Upper lobe of left lung (tissue), 6 donors: ENCODE data around the gene ADSL. TPM values are rescaled to one million over a fixed set of nuclear protein-coding genes. Genes with fewer than 3 reads are reported as not detected.

Source experiments
- ATAC-seq, 2 donors: fragments of 200-7000 bp; cut with Tn5 transposase; one replicate each; pipeline ENCODE4 v1.9.1; 2022; ENCODE audit warnings: mild to moderate bottlenecking in 2 of 2, moderate library complexity in 2 of 2; ENCODE audit not compliant: low FRiP score in 2 of 2
- DNase-seq, 2 donors: peaks; one replicate each; pipeline ENCODE4 v3.0.0-alpha.2; 2019 to 2020
- H3K27ac ChIP-seq, 4 donors: fragments of 200-600 bp; sonication (generic); one replicate each; pipeline ENCODE4 v1.5.1; 2016 to 2019
- H3K27me3 ChIP-seq, 4 donors: fragments of 200-600 bp; sonication (generic); one replicate each; pipeline ENCODE4 v1.5.1; 2017 to 2019
- H3K36me3 ChIP-seq, 4 donors: fragments of 200-600 bp; sonication (generic); one replicate each; pipeline ENCODE4 v1.5.1; 2016 to 2019
- H3K4me1 ChIP-seq, 4 donors: fragments of 200-600 bp; sonication (generic); one replicate each; pipeline ENCODE4 v1.5.1; 2018 to 2019
- H3K4me3 ChIP-seq, 4 donors: fragments of 200-600 bp; sonication (generic); one replicate each; pipeline ENCODE4 v1.5.1; 2017 to 2019; ENCODE audit warnings: mild to moderate bottlenecking in 2 of 4, moderate library complexity in 1 of 4
- H3K9me3 ChIP-seq, 4 donors: fragments of 200-600 bp; sonication (generic); one replicate each; pipeline ENCODE4 v1.5.1; 2018 to 2019
- CTCF ChIP-seq, 6 experiments: fragments of 450-650 bp in 4 of 6; fragments of 200-600 bp in 2 of 6; sonication (generic) in 2 of 6; IDR thresholded peaks; one replicate each; pipeline ENCODE4 v1.5.1; 2016 to 2019; ENCODE audit warnings: antibody characterized with exemption in 6 of 6
- EP300 ChIP-seq, 4 donors: sonication (generic); formaldehyde crosslinking; IDR thresholded peaks; one replicate each; pipeline ENCODE4 v1.5.1; 2017; ENCODE audit warnings: antibody characterized with exemption in 4 of 4, control low read depth in 2 of 4
- POLR2A ChIP-seq, 4 donors: fragments of 450-650 bp; IDR thresholded peaks; one replicate each; pipeline ENCODE4 v1.5.1; 2016 to 2017; ENCODE audit warnings: antibody characterized with exemption in 4 of 4, mild to moderate bottlenecking in 2 of 4
- POLR2AphosphoS5 ChIP-seq, 2 donors: sonication (generic); formaldehyde crosslinking; IDR thresholded peaks; one replicate each; pipeline ENCODE4 v1.5.1; 2017; ENCODE audit warnings: antibody characterized with exemption in 2 of 2
- WGBS, 2 donors: methylation state at CpG; one replicate each; pipeline ENCODE4 v1.1.5; 2017 to 2018; 5-methylcytosine and 5-hydroxymethylcytosine counted together
- total RNA-seq, 6 donors: library from RNA; depleted of rRNA in 4 of 6; stranded (reverse); fragments of >200 nt in 4 of 6; gene quantifications; one replicate each; pipeline versions ENCODE4 v1.1.0 to v1.2.1, GENCODE V29; 2016 to 2021
- donor health status: DM: no; HTN: no; CAD: no; lungs with moderate emphysema.
- donor health status: DM: no; HTN: yes; CAD: no; lungs with severe emphysema.

ADSL gene
- total RNA-seq, 6 donors from 2014 or later, result 17.5 to 80.3 (median 37.9) TPM

DNA sequence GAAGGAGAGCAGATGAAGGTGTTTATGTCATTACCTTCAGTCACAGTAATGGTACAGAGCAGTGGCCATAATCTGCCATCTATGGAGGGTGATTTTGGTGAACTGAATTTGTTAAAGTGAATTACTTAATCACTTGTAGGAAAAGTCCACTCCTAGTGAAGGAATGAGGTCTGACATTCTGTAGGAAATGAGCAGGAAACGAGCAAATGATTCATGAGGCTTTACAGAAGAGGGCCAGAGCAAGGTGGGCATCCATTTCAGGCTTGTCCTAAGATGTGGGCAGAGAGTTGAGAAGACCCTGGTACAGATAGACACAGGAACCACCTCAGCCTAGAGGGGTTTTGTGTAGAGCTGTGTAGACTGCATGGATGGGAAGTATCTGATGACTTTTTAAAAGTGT is 18.1 kb downstream of the ADSL start:
- ATAC-seq (no peak), DNase-seq (no peak)
- H3K27ac ChIP-seq, result no peak overlapping the region
- WGBS, 2 donors, result 82 to 89% methylated on average over 1 of the region's 1 CpG
- H3K9me3 ChIP-seq, result no peaks in the 10 kb centered on the region
- no peaks in the 10 kb centered on the region for H3K4me1 ChIP-seq
- no peak overlapping the region for H3K4me3 ChIP-seq
- H3K36me3 ChIP-seq, result peaks cover 30 to 92% (median 68%) of the 10 kb centered on the region in 4 donors
- no peaks in the 10 kb centered on the region for H3K27me3 ChIP-seq
- TF ChIP-seq POLR2AphosphoS5 (IDR thresholded peaks at IDR 0.05), result no peak
- TF ChIP-seq CTCF (IDR thresholded peaks at IDR 0.05), result no peak

GRCh38 chr22:40366068-40366467 is 19.8 kb downstream of the ADSL start:
- no peak overlapping the region for H3K27ac ChIP-seq
- TF ChIP-seq CTCF (IDR thresholded peaks at IDR 0.05) (no peak), POLR2AphosphoS5 (IDR thresholded peaks at IDR 0.05) (no peak), POLR2A (IDR thresholded peaks at IDR 0.05) (no peak), EP300 (IDR thresholded peaks at IDR 0.05) (no peak)
- 96 to 100% methylated on average over 2 of the region's 2 CpGs for whole genome bisulfite sequencing, 2 donors
- no peaks in the 10 kb centered on the region for H3K27me3 ChIP-seq
- H3K4me3 ChIP-seq, result no peak overlapping the region
- H3K36me3 ChIP-seq, result peaks cover 27 to 76% (median 53%) of the 10 kb centered on the region in 4 donors
- DNase-seq (no peak), ATAC-seq (no peak)
- no peaks in the 10 kb centered on the region for H3K9me3 ChIP-seq
- peaks cover 0 to 5% (median under 1%) of the 10 kb centered on the region in 4 donors for H3K4me1 ChIP-seq

DNA sequence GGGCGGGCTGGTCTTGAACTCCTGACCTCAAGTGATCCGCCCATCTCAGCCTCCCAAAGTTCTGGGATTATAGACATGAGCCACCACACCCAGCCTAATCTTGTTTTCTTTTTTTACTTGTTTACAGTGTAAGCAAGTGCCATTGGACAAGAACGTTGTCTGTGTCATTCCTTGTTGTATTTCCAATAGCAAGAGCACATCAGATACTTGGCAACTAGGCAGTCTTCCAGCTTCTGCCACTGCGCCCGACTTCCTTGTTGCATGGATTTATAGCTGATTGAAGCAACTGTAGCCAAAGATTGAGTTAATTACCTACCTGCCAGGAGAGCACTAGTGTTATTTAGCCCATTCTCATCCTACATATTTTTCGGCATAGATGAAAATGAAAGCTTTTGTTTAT is 21.0 kb downstream of the ADSL start:
- WGBS, 2 donors, result 76 to 81% methylated on average over 6 of the region's 6 CpGs

GRCh38 chr22:40368016-40368415 is 21.7 kb downstream of the ADSL start:
- H3K36me3 ChIP-seq, result peaks cover 13 to 59% (median 33%) of the 10 kb centered on the region in 4 donors
- peaks cover 14 to 21% (median 17%) of the 10 kb centered on the region in 4 donors for H3K4me1 ChIP-seq
- 86 to 94% methylated on average over 6 of the region's 6 CpGs for WGBS, 2 donors
- no peaks in the 10 kb centered on the region for H3K27me3 ChIP-seq
- ATAC-seq (no peak), DNase-seq (no peak)
- no peaks in the 10 kb centered on the region for H3K9me3 ChIP-seq
- no peak overlapping the region for H3K4me3 ChIP-seq
- no peak overlapping the region for H3K27ac ChIP-seq
- TF ChIP-seq CTCF (IDR thresholded peaks at IDR 0.05) (no peak), POLR2A (IDR thresholded peaks at IDR 0.05) (no peak), EP300 (IDR thresholded peaks at IDR 0.05) (no peak), POLR2AphosphoS5 (IDR thresholded peaks at IDR 0.05) (no peak)

More for the DNA sequence above, 21.0 kb downstream of the ADSL start:
- H3K9me3 ChIP-seq, result no peaks in the 10 kb centered on the region
- peaks cover 8 to 14% (median 10%) of the 10 kb centered on the region in 4 donors for H3K4me1 ChIP-seq
- ATAC-seq (no peak), DNase-seq (no peak)
- H3K4me3 ChIP-seq, result no peak overlapping the region
- no peaks in the 10 kb centered on the region for H3K27me3 ChIP-seq
- H3K36me3 ChIP-seq, result peaks cover 14 to 63% (median 40%) of the 10 kb centered on the region in 4 donors
- TF ChIP-seq POLR2AphosphoS5 (IDR thresholded peaks at IDR 0.05), result no peak
- TF ChIP-seq CTCF (IDR thresholded peaks at IDR 0.05), result no peak
- TF ChIP-seq EP300 (IDR thresholded peaks at IDR 0.05), result no peak
- TF ChIP-seq POLR2A (IDR thresholded peaks at IDR 0.05), result no peak
- H3K27ac ChIP-seq, result no peak overlapping the region

GRCh38 chr22:40368836-40369235 is 22.5 kb downstream of the ADSL start:
- WGBS, 2 donors, result 81 to 84% methylated on average over 3 of the region's 3 CpGs
- Histone ChIP-seq H3K9me3 (no peaks in the 10 kb centered on the region), H3K27ac (no peak overlapping the region), H3K27me3 (no peaks in the 10 kb centered on the region), H3K36me3 (peaks cover 13 to 53% (median 27%) of the 10 kb centered on the region in 4 donors), H3K4me1 (peaks cover 14 to 21% (median 18%) of the 10 kb centered on the region in 4 donors), H3K4me3 (no peak overlapping the region)
- TF ChIP-seq POLR2AphosphoS5 (IDR thresholded peaks at IDR 0.05), result no peak
- no peak for TF ChIP-seq CTCF (IDR thresholded peaks at IDR 0.05)
- DNase-seq (no peak), ATAC-seq (no peak)
